Astrocyte (in vitro differentiated cells and primary cell): ENCODE results near the gene SURF4. TPM values are rescaled to one million over a fixed set of nuclear protein-coding genes. Genes with fewer than 3 reads are reported as not detected.

Experiments used
- DNase-seq: peaks from one replicate; pipeline ENCODE4 v3.0.0-alpha.2; 2010; ENCODE audit warnings: low read depth
- FAIRE-seq: peaks from 2 replicates; lab custom pipeline; 2011; peaks lifted over from hg19 to GRCh38; lab: Jason Lieb, UNC
- H2AFZ ChIP-seq: 2 replicates; pipeline ENCODE4 v1.6.0; 2012; ENCODE audit warnings: low read depth, low read length, inconsistent platforms
- H3K27ac ChIP-seq: 2 replicates; pipeline ENCODE4 v1.5.1; 2011; ENCODE audit warnings: low read depth, low read length, inconsistent platforms
- H3K27me3 ChIP-seq: 2 replicates; pipeline ENCODE4 v1.6.0; 2011; ENCODE audit warnings: low read length, inconsistent platforms; ENCODE audit not compliant: insufficient read depth
- H3K36me3 ChIP-seq: 2 replicates; pipeline ENCODE4 v1.5.1; 2011; ENCODE audit warnings: low read length, inconsistent platforms; ENCODE audit not compliant: insufficient read depth
- H3K4me1 ChIP-seq: 2 replicates; pipeline ENCODE4 v1.5.1; 2011; ENCODE audit warnings: low read length, inconsistent platforms; ENCODE audit not compliant: insufficient read depth
- H3K4me2 ChIP-seq: 2 replicates; pipeline ENCODE4 v1.6.0; 2012; ENCODE audit warnings: low read length, inconsistent platforms
- H3K4me3 ChIP-seq: 2 replicates; pipeline ENCODE4 v1.5.1; 2011; ENCODE audit warnings: low read depth, mild to moderate bottlenecking, low read length, inconsistent platforms; ENCODE audit not compliant: insufficient read depth
- H3K79me2 ChIP-seq: 2 replicates; pipeline ENCODE4 v1.6.0; 2012; ENCODE audit warnings: mild to moderate bottlenecking, low read length, inconsistent platforms; ENCODE audit not compliant: insufficient read depth
- H3K9ac ChIP-seq: 2 replicates; pipeline ENCODE4 v1.6.0; 2012; ENCODE audit warnings: mild to moderate bottlenecking, low read length, inconsistent platforms
- H3K9me3 ChIP-seq: 2 replicates; pipeline ENCODE4 v1.5.1; 2012; ENCODE audit warnings: low read depth, mild to moderate bottlenecking, low read length, inconsistent platforms; ENCODE audit not compliant: insufficient read depth
- H4K20me1 ChIP-seq: 2 replicates; pipeline ENCODE4 v1.6.0; 2012; ENCODE audit warnings: low read length, inconsistent platforms; ENCODE audit not compliant: insufficient read depth
- H3K27ac Mint-ChIP-seq: one replicate; pipeline ENCODE4 v1.8.0; 2021; ENCODE audit warnings: mild to moderate bottlenecking, mixed read lengths; ENCODE audit not compliant: unreplicated experiment
- H3K27me3 Mint-ChIP-seq: one replicate; pipeline ENCODE4 v1.8.0; 2021; ENCODE audit warnings: low read depth, mixed read lengths; ENCODE audit not compliant: unreplicated experiment
- H3K36me3 Mint-ChIP-seq: one replicate; pipeline ENCODE4 v1.8.0; 2021; ENCODE audit warnings: low read depth, mixed read lengths; ENCODE audit not compliant: unreplicated experiment
- H3K4me1 Mint-ChIP-seq: one replicate; pipeline ENCODE4 v1.8.0; 2021; ENCODE audit warnings: low read depth, mixed read lengths; ENCODE audit not compliant: unreplicated experiment
- H3K4me3 Mint-ChIP-seq: one replicate; pipeline ENCODE4 v1.8.0; 2021; ENCODE audit warnings: mild to moderate bottlenecking, moderate library complexity, mixed read lengths; ENCODE audit not compliant: unreplicated experiment
- H3K9me3 Mint-ChIP-seq: one replicate; pipeline ENCODE4 v1.8.0; 2021; ENCODE audit warnings: mild to moderate bottlenecking, mixed read lengths; ENCODE audit not compliant: unreplicated experiment
- CTCF ChIP-seq: IDR thresholded peaks from 2 replicates; pipeline ENCODE4 v1.5.1; 2011; ENCODE audit warnings: low read depth, mild to moderate bottlenecking, inconsistent platforms, low read length, moderate library complexity; ENCODE audit not compliant: insufficient read depth
- EZH2 ChIP-seq: IDR thresholded peaks from 2 replicates; pipeline ENCODE4 v1.6.1; 2012; ENCODE audit warnings: mild to moderate bottlenecking, low read length, inconsistent platforms; ENCODE audit not compliant: insufficient read depth
- total RNA-seq: library from RNA; stranded (reverse); gene quantifications from 2 replicates; pipeline ENCODE4 v1.2.1, GENCODE V29; 2021

The SURF4 gene
- total RNA-seq, 1 donor from 2014 or later = 338 TPM

DNA sequence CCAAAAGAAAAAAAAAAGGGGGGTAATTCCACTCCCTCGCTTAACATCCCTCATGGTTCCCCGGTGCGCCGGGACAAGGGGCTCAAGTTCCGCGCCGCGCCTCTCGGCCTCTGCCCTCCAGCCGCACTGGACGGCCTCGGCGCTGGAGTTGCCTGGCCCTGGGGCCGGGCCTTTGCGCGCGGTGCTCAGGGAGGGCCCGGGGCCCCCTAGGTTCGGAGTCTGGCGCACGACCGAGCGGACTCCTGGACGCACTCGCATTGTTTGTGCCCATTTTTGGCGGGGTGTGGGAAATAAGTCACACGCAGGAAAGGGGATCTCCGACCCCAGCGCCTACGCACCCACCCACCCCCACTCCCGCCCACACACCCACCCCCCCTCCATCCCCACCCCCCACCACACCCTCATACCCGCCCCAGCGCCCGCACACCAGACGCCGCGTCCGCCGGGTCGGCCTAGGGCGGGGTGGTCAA is 28.3 kb downstream of the SURF4 start:
- H3K4me3 ChIP-seq = peak overlapping the region; percentile 98
- H3K9me3 ChIP-seq = no peaks in the 10 kb centered on the region
- H3K4me2 ChIP-seq = peak overlapping the region; percentile 90
- no peaks in the 10 kb centered on the region for H3K27me3 ChIP-seq
- H3K36me3 ChIP-seq = peaks cover 50% of the 10 kb centered on the region
- H3K79me2 ChIP-seq = peaks cover 59% of the 10 kb centered on the region
- H2AFZ ChIP-seq = no peak overlapping the region
- DNase-seq (no peak), FAIRE-seq (no peak)
- peak overlapping the region; percentile 93 for H3K4me3 Mint-ChIP-seq
- no peaks in the 10 kb centered on the region for H3K27me3 Mint-ChIP-seq
- H3K27ac Mint-ChIP-seq = no peak overlapping the region
- H3K4me1 ChIP-seq = peaks cover 23% of the 10 kb centered on the region
- H3K36me3 Mint-ChIP-seq = peaks cover 34% of the 10 kb centered on the region
- no peaks in the 10 kb centered on the region for H3K9me3 Mint-ChIP-seq
- H3K4me1 Mint-ChIP-seq = peaks cover 23% of the 10 kb centered on the region
- peaks cover 65% of the 10 kb centered on the region for H4K20me1 ChIP-seq
- H3K27ac ChIP-seq = peak overlapping the region; percentile 99
- TF ChIP-seq CTCF (no peak), EZH2 (no peak)
- H3K9ac ChIP-seq = peak overlapping the region; percentile 100

GRCh38 chr9:133346021-133346785 is 29.7 kb downstream of the SURF4 start:
- peaks cover 37% of the 10 kb centered on the region for H3K36me3 ChIP-seq
- H3K4me1 Mint-ChIP-seq = peaks cover 21% of the 10 kb centered on the region
- no peaks in the 10 kb centered on the region for H3K27me3 Mint-ChIP-seq
- no peak overlapping the region for H3K27ac Mint-ChIP-seq
- no peak for FAIRE-seq
- DNase-seq = no peak
- H2AFZ ChIP-seq = no peak overlapping the region
- peak overlapping the region; percentile 98 for H3K4me3 ChIP-seq
- H3K79me2 ChIP-seq = peaks cover 59% of the 10 kb centered on the region
- TF ChIP-seq CTCF (no peak), EZH2 (no peak)
- peaks cover 51% of the 10 kb centered on the region for H4K20me1 ChIP-seq
- H3K9me3 ChIP-seq = no peaks in the 10 kb centered on the region
- no peak overlapping the region for H3K27ac ChIP-seq
- H3K9me3 Mint-ChIP-seq = no peaks in the 10 kb centered on the region
- peak overlapping the region; percentile 90 for H3K4me2 ChIP-seq
- H3K4me1 ChIP-seq = peaks cover 23% of the 10 kb centered on the region
- H3K36me3 Mint-ChIP-seq = peaks cover 25% of the 10 kb centered on the region
- no peaks in the 10 kb centered on the region for H3K27me3 ChIP-seq
- H3K9ac ChIP-seq = peak overlapping the region; percentile 100
- peak overlapping the region; percentile 91 for H3K4me3 Mint-ChIP-seq

DNA sequence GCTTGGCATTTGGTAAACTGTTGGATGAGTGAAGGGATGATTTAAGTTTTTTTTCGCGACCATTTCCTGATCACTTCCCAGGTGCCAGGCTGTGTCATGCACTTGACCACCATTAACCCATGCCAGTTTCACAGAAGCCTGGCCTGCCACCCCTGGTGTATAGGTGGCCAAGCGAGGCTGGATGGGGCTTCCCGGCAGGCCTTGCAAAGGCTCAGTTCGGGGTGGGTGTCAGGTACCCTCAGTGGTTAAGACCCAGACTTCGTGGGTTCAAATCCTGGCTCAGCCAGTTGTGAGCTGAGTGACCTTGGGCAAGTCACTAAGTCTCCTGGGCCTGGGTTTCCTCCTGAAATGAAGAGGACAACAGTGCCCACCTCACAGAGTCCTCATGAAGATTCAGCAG is 30.3 kb downstream of the SURF4 start:
- Mint-ChIP-seq H3K27ac (no peak overlapping the region), H3K36me3 (peaks cover 28% of the 10 kb centered on the region), H3K4me1 (peaks cover 20% of the 10 kb centered on the region), H3K27me3 (no peaks in the 10 kb centered on the region), H3K9me3 (no peaks in the 10 kb centered on the region), H3K4me3 (peak overlapping the region; percentile 91)
- Histone ChIP-seq H3K4me1 (peaks cover 23% of the 10 kb centered on the region), H3K27me3 (no peaks in the 10 kb centered on the region), H2AFZ (no peak overlapping the region), H3K9ac (no peak overlapping the region), H4K20me1 (peaks cover 45% of the 10 kb centered on the region), H3K79me2 (peaks cover 53% of the 10 kb centered on the region), H3K4me2 (no peak overlapping the region), H3K9me3 (no peaks in the 10 kb centered on the region), H3K27ac (no peak overlapping the region), H3K36me3 (peaks cover 31% of the 10 kb centered on the region), H3K4me3 (no peak overlapping the region)
- no peak for DNase-seq
- no peak for FAIRE-seq
- no peak for TF ChIP-seq CTCF
- no peak for TF ChIP-seq EZH2
